Mesothelial cell of epicardium (in vitro differentiated cells): ENCODE results near the gene SUPT6H. TPM values are rescaled to one million over a fixed set of nuclear protein-coding genes. Genes with fewer than 3 reads are reported as not detected.

Experiments
- DNase-seq, 2 experiments: peaks; one replicate each; pipeline ENCODE4 v3.0.0; 2021; ENCODE audit warnings: low spot score in 2 of 2; ENCODE audit not compliant: unreplicated experiment in 2 of 2
- H3K27ac Mint-ChIP-seq: 2 replicates; pipeline ENCODE4 v1.8.0; 2021; ENCODE audit warnings: mixed read lengths
- H3K27me3 Mint-ChIP-seq: 2 replicates; pipeline ENCODE4 v1.8.0; 2021; ENCODE audit warnings: low read depth, mixed read lengths
- H3K36me3 Mint-ChIP-seq: 2 replicates; pipeline ENCODE4 v1.8.0; 2021; ENCODE audit warnings: mixed read lengths
- H3K4me1 Mint-ChIP-seq: 2 replicates; pipeline ENCODE4 v1.8.0; 2021; ENCODE audit warnings: mixed read lengths
- H3K4me3 Mint-ChIP-seq: 2 replicates; pipeline ENCODE4 v1.8.0; 2021; ENCODE audit warnings: mild to moderate bottlenecking, moderate library complexity, mixed read lengths
- H3K9me3 Mint-ChIP-seq: 2 replicates; pipeline ENCODE4 v1.8.0; 2021; ENCODE audit warnings: mixed read lengths
- total RNA-seq: library from RNA; stranded (reverse); gene quantifications from 3 replicates; pipeline ENCODE4 v1.2.1, GENCODE V29; 2021
- TF ChIP-seq, protein P1 (sequence below): fragments of 200-600 bp; sonication (generic); IDR thresholded peaks from one replicate; pipeline ENCODE4 v1.5.0; 2021; ENCODE audit warnings: antibody characterized with exemption; ENCODE audit not compliant: unreplicated experiment

SUPT6H gene
- 82.7 to 91.8 TPM (median 89.0 TPM) in 3 replicates for total RNA-seq

DNA sequence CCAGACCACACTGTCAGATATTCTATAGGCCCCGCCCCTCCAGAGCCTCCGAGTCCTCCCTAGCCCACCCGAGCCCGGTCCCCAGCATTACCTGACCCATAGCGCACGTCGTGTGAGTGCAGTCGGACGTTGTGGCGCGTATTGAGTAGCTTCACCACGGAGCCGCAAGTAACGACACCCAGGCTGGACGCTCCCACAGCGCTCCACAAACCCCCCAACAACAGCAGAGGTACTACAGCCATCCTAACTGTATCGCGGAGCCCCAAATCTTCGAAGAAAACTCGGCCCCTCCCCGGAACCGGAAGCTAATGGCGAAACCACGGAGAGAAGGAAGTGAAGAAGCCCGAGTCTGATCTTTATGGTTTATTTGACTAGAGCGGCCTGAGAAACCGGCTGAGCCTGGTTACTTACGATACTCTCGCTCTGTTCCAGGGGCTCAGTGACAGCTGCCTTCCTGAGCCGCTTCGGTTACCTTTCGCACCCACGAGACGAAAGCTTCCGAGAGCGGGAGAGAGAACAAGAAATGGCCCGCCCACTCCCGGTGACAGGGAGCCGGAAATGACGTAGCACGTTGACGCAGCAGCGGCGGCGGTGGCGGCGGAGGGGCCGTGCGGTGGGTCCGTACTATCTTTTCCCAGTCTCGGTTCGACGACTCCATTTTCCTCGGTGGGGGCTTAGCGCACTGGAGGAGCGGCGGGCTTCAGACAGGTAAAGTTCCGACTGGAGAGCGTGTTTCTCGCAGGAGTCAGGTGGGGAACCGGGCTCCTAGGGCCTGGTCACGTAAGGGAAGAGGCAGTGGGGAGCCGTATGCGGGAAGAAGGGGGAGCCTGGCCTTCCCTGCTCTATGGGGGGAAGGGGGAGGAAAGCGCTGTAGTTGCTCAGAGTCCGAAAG lies at the start of gene SUPT6H, which contains the start of gene SDF2:
Gene SUPT6H (plus strand): TSS at position 571 of the 892 bp plus-strand sequence. CDS start 11,197 bp downstream, outside the sequence.
Gene SDF2 (minus strand): TSS at position 272 of the 892 bp plus-strand sequence. CDS start 30 bp downstream, at position 242.
- Mint-ChIP-seq H3K27me3 (no peaks in the 10 kb centered on the region), H3K4me3 (peak within 1 kb of the TSS; percentile 98), H3K4me1 (peaks cover 34% of the 10 kb centered on the region), H3K9me3 (peaks cover 9% of the 10 kb centered on the region), H3K27ac (peak within 1 kb of the TSS; percentile 100), H3K36me3 (peaks cover 27% of the 10 kb centered on the region)
- peak; percentile 83 to 94 for DNase-seq
- TF ChIP-seq, protein P1, sequence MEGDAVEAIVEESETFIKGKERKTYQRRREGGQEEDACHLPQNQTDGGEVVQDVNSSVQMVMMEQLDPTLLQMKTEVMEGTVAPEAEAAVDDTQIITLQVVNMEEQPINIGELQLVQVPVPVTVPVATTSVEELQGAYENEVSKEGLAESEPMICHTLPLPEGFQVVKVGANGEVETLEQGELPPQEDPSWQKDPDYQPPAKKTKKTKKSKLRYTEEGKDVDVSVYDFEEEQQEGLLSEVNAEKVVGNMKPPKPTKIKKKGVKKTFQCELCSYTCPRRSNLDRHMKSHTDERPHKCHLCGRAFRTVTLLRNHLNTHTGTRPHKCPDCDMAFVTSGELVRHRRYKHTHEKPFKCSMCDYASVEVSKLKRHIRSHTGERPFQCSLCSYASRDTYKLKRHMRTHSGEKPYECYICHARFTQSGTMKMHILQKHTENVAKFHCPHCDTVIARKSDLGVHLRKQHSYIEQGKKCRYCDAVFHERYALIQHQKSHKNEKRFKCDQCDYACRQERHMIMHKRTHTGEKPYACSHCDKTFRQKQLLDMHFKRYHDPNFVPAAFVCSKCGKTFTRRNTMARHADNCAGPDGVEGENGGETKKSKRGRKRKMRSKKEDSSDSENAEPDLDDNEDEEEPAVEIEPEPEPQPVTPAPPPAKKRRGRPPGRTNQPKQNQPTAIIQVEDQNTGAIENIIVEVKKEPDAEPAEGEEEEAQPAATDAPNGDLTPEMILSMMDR: no peak

DNA sequence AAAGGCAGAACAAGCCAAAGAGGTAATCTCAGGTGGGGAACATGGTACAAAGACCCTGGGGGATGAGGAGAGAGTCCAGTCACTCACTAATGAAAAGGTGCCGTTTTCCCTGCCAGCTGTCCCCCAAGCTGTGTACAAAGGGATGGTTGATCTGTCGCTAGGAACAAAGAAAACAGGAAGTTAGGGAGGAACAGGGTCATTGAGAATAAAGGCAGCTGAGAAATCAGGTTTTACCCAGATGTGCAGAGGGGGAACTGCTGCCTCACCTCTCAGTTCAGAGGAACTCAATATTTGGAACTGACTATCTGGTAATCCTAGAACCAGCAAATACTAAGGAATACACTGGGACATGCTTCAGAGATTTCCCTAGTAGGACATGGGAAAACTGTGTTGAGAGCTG lies 49.5 kb upstream of the SUPT6H start:
- TF ChIP-seq, protein P1: no peak
- no peak for DNase-seq
- Mint-ChIP-seq H3K9me3 (no peaks in the 10 kb centered on the region), H3K27ac (no peak overlapping the region), H3K4me3 (no peak overlapping the region), H3K27me3 (no peaks in the 10 kb centered on the region), H3K4me1 (no peaks in the 10 kb centered on the region), H3K36me3 (peaks cover 24% of the 10 kb centered on the region)

- Mint-ChIP-seq H3K4me1 (no peaks in the 10 kb centered on the region), H3K27ac (no peak overlapping the region), H3K9me3 (no peaks in the 10 kb centered on the region), H3K36me3 (peaks cover 24% of the 10 kb centered on the region), H3K27me3 (no peaks in the 10 kb centered on the region), H3K4me3 (no peak overlapping the region)
- no peak for DNase-seq
- TF ChIP-seq, protein P1: peak; percentile 48
These were observed 48.8 kb upstream of the SUPT6H start for GRCh38 chr17:28612936-28613872.

DNA sequence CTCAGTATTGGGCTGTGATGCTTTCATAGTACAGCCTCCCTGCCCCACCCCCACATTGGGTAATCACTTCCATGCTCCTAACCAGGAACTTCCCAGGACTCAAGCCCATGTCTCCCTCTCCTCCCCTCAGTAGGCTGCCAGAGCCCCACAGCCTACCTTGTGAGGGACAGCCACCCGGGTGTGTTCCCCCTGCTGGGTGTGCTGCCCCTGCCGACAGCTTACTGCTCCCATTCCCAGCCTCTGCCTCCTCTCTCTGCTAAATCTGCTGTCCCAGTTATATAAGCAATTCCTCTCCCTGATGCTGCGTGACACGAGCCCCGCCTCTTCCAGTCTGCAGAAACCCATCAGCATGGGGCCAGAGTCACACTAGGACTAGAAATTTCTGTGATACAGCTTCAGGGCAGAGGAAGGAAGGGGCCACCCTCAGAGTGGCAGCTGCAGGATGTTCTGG lies 48.0 kb upstream of the SUPT6H start, which contains the start of gene RSKR:
Gene RSKR (minus strand): TSS at position 255 of the 451 bp plus-strand sequence. CDS start 24 bp downstream, at position 231.
- no peaks in the 10 kb centered on the region for H3K4me1 Mint-ChIP-seq
- H3K27ac Mint-ChIP-seq: no peak within 1 kb of the TSS
- no peaks in the 10 kb centered on the region for H3K27me3 Mint-ChIP-seq
- TF ChIP-seq, protein P1: no peak
- no peak within 1 kb of the TSS for H3K4me3 Mint-ChIP-seq
- H3K9me3 Mint-ChIP-seq: no peaks in the 10 kb centered on the region
- peaks cover 28% of the 10 kb centered on the region for H3K36me3 Mint-ChIP-seq
- DNase-seq: no peak

GRCh38 chr17:28615260-28615940 lies 46.6 kb upstream of the SUPT6H start:
- Mint-ChIP-seq H3K9me3 (no peaks in the 10 kb centered on the region), H3K27ac (no peak overlapping the region), H3K36me3 (peaks cover 34% of the 10 kb centered on the region)

More at GRCh38 chr17:28615260-28615940, 46.6 kb upstream of the SUPT6H start:
- H3K4me1 Mint-ChIP-seq: no peaks in the 10 kb centered on the region
- H3K4me3 Mint-ChIP-seq: no peak overlapping the region
- TF ChIP-seq, protein P1: no peak
- no peaks in the 10 kb centered on the region for H3K27me3 Mint-ChIP-seq
- no peak for DNase-seq
